Measurements from ENCODE around the gene STK25.

- TF ChIP-seq POLR2A (IDR thresholded peaks at IDR 0.05), result no peak
- no peak for TF ChIP-seq CTCF (IDR thresholded peaks at IDR 0.05)
Observed at GRCh38 chr2:241545523-241546473, 37.4 kb upstream of the STK25 start.
